ENCODE results near the gene TNFRSF21. TPM values are rescaled to one million over a fixed set of nuclear protein-coding genes. Genes with fewer than 3 reads are reported as not detected.

The TNFRSF21 gene
- total RNA-seq, 1 donor from 2014 or later = 1.8 TPM

DNA sequence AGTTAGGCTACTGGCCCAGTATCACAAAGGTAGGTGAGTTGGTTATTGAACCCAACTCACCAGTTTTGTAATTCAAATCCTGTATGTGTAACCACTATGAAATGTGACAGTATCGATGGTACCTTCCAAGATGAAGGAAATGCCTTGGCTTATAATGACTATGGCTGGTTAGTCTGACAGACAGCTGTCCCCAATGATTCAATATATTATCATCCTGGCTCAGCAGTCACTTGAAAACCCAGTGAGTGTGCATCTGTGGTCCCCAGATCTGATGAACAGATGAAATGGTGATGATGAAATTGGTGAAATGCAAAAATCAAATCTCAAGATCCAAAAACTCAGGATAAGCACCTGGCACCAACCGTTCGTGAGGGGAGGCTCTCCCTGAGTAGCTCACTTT lies 54.8 kb downstream of the TNFRSF21 start:
- Histone ChIP-seq H3K4me1 (no peaks in the 10 kb centered on the region), H3K27me3 (no peaks in the 10 kb centered on the region), H3K4me3 (no peak overlapping the region), H3K9me3 (no peaks in the 10 kb centered on the region), H3K27ac (no peak overlapping the region), H3K36me3 (no peaks in the 10 kb centered on the region)
- intact Hi-C loops (cut with DNase I) = no loop called here
- TF ChIP-seq, protein P1, sequence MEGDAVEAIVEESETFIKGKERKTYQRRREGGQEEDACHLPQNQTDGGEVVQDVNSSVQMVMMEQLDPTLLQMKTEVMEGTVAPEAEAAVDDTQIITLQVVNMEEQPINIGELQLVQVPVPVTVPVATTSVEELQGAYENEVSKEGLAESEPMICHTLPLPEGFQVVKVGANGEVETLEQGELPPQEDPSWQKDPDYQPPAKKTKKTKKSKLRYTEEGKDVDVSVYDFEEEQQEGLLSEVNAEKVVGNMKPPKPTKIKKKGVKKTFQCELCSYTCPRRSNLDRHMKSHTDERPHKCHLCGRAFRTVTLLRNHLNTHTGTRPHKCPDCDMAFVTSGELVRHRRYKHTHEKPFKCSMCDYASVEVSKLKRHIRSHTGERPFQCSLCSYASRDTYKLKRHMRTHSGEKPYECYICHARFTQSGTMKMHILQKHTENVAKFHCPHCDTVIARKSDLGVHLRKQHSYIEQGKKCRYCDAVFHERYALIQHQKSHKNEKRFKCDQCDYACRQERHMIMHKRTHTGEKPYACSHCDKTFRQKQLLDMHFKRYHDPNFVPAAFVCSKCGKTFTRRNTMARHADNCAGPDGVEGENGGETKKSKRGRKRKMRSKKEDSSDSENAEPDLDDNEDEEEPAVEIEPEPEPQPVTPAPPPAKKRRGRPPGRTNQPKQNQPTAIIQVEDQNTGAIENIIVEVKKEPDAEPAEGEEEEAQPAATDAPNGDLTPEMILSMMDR (IDR thresholded peaks at IDR 0.05) = no peak
- DNase-seq (ENCODE audit: low spot score in 2 of 2) = no peak

DNA sequence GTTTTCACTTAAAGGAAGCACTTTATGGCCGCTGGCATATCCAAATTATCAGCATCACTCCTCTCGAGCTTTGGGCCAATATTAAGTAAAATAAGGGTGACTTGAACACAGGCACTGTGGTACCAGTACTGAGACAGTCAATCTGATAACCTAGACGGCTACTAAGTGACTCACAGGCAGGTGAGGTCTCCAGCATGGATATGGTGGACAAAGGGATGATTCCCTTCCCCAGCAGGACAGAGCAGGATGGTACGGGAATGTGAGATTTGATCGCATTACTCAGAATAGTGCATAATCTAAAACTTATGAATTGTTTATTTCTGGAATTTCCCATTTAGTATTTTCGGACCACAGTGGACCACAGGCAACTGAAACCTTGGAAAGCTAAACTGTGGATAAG lies 55.7 kb downstream of the TNFRSF21 start:
- TF ChIP-seq, protein P1 (IDR thresholded peaks at IDR 0.05) = no peak
- Histone ChIP-seq H3K4me3 (no peak overlapping the region), H3K27ac (no peak overlapping the region), H3K36me3 (no peaks in the 10 kb centered on the region), H3K27me3 (no peaks in the 10 kb centered on the region), H3K4me1 (no peaks in the 10 kb centered on the region), H3K9me3 (no peaks in the 10 kb centered on the region)
- intact Hi-C loops (cut with DNase I) = no loop called here
- no peak for DNase-seq (ENCODE audit: low spot score in 2 of 2)

DNA sequence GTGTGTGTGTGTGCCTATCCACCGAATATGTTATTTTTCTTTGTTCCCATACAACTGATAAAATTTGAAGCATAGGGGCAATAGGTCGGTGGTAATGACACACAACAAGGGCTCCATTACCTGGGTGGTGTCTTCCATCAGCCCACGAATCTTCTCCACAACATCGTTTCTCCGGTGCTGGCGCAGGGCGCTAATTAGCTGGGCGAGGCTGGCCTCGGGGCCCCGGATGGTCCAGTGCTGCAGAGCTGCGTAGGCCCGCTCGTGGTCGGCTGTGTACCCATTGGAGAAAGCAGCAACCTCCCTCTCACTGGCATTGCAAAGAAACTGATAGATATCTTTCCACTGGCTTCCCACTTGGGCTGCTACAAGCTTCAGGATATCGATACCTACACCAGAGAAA lies 56.6 kb downstream of the TNFRSF21 start:
- H3K9me3 ChIP-seq = no peaks in the 10 kb centered on the region
- H3K27me3 ChIP-seq = no peaks in the 10 kb centered on the region
- no peak overlapping the region for H3K4me3 ChIP-seq
- H3K36me3 ChIP-seq = no peaks in the 10 kb centered on the region
- H3K27ac ChIP-seq = no peak overlapping the region
- intact Hi-C loops (cut with DNase I) = no loop called here
- DNase-seq (ENCODE audit: low spot score in 2 of 2) = no peak
- H3K4me1 ChIP-seq = no peaks in the 10 kb centered on the region
- TF ChIP-seq, protein P1 (IDR thresholded peaks at IDR 0.05) = no peak

DNA sequence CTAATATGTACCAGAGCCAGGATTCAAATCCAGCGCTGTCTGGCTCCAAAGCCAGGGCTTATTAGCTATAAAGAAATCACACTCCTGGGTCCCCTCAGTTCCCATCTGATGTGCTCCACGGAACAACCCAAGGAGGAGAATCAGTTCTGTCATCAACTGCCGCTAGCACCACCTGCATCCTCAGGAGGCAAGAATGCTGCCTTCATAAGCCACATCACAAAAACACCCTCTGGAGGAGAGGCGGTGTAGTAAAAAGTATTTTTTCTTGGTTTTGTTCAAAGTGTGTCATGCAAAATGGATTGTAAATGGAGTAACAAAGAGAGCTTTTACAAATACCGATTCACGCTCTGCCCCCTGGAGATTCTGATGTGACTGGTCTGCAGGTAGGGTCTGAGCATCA lies 57.1 kb downstream of the TNFRSF21 start:
- no peaks in the 10 kb centered on the region for H3K9me3 ChIP-seq
- no peak overlapping the region for H3K27ac ChIP-seq
- no peaks in the 10 kb centered on the region for H3K4me1 ChIP-seq
- no peaks in the 10 kb centered on the region for H3K27me3 ChIP-seq
- TF ChIP-seq, protein P1 (IDR thresholded peaks at IDR 0.05) = no peak
- DNase-seq (ENCODE audit: low spot score in 2 of 2) = no peak
- H3K4me3 ChIP-seq = no peak overlapping the region
- H3K36me3 ChIP-seq = no peaks in the 10 kb centered on the region
- intact Hi-C loops (cut with DNase I) = no loop called here

DNA sequence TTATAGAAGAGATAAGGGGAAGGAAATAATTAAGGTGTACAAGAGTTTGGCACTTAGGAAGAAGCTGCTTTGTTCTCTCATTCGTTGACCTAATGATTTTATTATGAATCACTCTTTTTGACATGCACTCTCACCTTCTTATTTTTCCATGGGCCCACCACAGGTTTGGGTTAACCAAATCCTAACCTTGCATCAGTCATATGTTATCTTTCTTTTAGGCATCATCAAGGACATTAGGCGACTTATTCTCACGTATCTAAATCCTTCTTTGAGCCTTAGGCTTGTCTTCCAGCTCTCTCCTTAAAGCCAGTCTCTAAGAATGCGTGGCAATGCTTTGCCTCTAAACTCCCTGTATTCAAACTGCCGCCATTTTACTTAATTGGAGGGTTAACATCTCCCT lies 58.3 kb downstream of the TNFRSF21 start:
- Histone ChIP-seq H3K27ac (no peak overlapping the region), H3K9me3 (no peaks in the 10 kb centered on the region), H3K36me3 (no peaks in the 10 kb centered on the region), H3K4me3 (no peak overlapping the region), H3K27me3 (no peaks in the 10 kb centered on the region), H3K4me1 (no peaks in the 10 kb centered on the region)
- DNase-seq (ENCODE audit: low spot score in 2 of 2) = no peak
- TF ChIP-seq, protein P1 (IDR thresholded peaks at IDR 0.05) = no peak
- intact Hi-C loops (cut with DNase I) = no loop called here

DNA sequence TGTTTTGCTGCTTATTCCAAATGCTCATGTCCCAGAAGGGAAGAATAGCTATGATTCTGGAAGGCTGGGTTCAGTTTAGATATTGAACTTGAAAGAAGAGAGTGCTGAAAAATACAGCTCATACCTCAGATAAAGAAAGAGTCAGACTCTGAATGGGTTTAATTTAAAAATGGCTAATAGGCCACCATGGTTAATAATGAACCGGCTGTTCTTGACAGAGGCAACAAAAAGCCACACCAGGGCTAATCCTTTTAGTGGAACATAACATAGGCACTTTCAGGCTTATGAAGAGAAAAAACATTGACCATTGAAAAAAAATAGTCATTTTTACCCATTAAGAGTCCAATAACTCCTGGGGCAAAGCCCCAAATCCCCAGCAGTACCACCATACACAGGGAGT lies 59.4 kb downstream of the TNFRSF21 start:
- TF ChIP-seq, protein P1 (IDR thresholded peaks at IDR 0.05) = no peak
- Histone ChIP-seq H3K9me3 (no peaks in the 10 kb centered on the region), H3K36me3 (no peaks in the 10 kb centered on the region), H3K4me3 (no peak overlapping the region), H3K4me1 (no peaks in the 10 kb centered on the region), H3K27me3 (no peaks in the 10 kb centered on the region), H3K27ac (no peak overlapping the region)
- intact Hi-C loops (cut with DNase I) = no loop called here
- DNase-seq (ENCODE audit: low spot score in 2 of 2) = no peak

All from ascending aorta (tissue), 2 donors.